Measurements from ENCODE around the gene TMEM178B. TPM values are rescaled to one million over a fixed set of nuclear protein-coding genes. Genes with fewer than 3 reads are reported as not detected.

TMEM178B gene
- total RNA-seq, 1 experiment from 2014 or later = 0.11 TPM

DNA sequence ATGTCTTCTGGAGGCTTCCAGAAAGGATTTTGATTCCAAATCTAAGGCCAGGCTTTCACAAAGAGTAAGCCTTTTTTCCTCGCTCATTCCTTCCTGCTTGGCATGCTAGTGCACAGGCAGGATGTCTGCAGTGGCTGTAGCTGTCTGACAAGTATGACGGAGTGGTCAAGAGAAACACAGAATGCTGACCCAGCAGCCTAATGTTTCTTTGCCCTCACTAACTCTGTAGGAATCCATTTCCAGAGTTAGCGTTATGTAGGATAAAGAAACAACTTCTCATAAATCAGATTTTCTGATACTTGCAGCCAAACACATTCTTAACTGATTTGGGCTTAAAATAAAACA is 286.5 kb downstream of the TMEM178B start:
- no peaks in the 10 kb centered on the region for H3K27me3 ChIP-seq (replicated peaks; ENCODE audit: control insufficient read depth, insufficient read depth, low read length)
- no peak overlapping the region for H3K4me3 ChIP-seq (ENCODE audit: low read depth, low read length)
- no peaks in the 10 kb centered on the region for H3K36me3 ChIP-seq (ENCODE audit: control insufficient read depth, insufficient read depth, low read length)
- Mint-ChIP-seq H3K4me1 (ENCODE audit: low read depth, unreplicated experiment) (peaks cover 13% of the 10 kb centered on the region), H3K36me3 (ENCODE audit: insufficient read depth, unreplicated experiment) (no peaks in the 10 kb centered on the region), H3K4me3 (ENCODE audit: unreplicated experiment) (no peak overlapping the region), H3K27me3 (ENCODE audit: insufficient read depth, unreplicated experiment) (peaks cover 3% of the 10 kb centered on the region), H3K27ac (ENCODE audit: unreplicated experiment) (no peak overlapping the region), H3K9me3 (ENCODE audit: unreplicated experiment) (no peaks in the 10 kb centered on the region)
- intact Hi-C loops (cut with micrococcal nuclease; ENCODE audit: unreplicated experiment) = no loop called here
- DNase-seq = no peak
- H3K9me3 ChIP-seq = peaks cover 3% of the 10 kb centered on the region; the same call in 1 of the 2 replicates
- TF ChIP-seq, protein P1, sequence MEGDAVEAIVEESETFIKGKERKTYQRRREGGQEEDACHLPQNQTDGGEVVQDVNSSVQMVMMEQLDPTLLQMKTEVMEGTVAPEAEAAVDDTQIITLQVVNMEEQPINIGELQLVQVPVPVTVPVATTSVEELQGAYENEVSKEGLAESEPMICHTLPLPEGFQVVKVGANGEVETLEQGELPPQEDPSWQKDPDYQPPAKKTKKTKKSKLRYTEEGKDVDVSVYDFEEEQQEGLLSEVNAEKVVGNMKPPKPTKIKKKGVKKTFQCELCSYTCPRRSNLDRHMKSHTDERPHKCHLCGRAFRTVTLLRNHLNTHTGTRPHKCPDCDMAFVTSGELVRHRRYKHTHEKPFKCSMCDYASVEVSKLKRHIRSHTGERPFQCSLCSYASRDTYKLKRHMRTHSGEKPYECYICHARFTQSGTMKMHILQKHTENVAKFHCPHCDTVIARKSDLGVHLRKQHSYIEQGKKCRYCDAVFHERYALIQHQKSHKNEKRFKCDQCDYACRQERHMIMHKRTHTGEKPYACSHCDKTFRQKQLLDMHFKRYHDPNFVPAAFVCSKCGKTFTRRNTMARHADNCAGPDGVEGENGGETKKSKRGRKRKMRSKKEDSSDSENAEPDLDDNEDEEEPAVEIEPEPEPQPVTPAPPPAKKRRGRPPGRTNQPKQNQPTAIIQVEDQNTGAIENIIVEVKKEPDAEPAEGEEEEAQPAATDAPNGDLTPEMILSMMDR (IDR thresholded peaks at IDR 0.05; ENCODE audit: insufficient read depth in 1 of 2, low read depth in 1 of 2, low read length in 1 of 2, severe bottlenecking in 1 of 2, unreplicated experiment in 1 of 2) = no peak
- BruUV-seq (replicated peaks) = no TSS peak
- ChIA-PET CTCF (no interaction called here), POLR2A (no interaction called here)
- H3K4me1 ChIP-seq = peaks cover 14% of the 10 kb centered on the region; the same call in 1 of the 2 replicates

DNA sequence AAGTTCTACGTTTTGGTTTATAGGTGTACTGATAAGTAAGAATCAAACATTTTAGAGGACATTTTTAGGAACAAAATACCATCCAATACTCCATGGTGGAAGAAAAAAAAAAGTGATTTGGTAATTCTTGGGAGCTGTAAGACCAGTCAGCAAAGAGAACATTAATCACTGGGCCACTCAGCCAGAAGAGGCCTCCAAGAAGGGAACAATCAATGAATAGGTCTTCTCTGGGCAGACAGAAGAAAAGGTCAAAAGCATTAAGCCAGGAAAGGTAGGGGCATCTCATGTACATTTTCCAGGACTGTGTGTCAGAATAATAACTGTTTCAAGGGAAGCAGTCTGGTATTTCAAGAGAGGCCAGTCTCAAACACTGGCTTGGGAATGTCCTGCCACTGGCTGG is 286.9 kb downstream of the TMEM178B start:
- no peaks in the 10 kb centered on the region for H3K36me3 Mint-ChIP-seq (ENCODE audit: insufficient read depth, unreplicated experiment)
- TF ChIP-seq, protein P1 (IDR thresholded peaks at IDR 0.05; ENCODE audit: insufficient read depth in 1 of 2, low read depth in 1 of 2, low read length in 1 of 2, severe bottlenecking in 1 of 2, unreplicated experiment in 1 of 2) = no peak
- CTCF ChIA-PET = no interaction called here
- H3K27ac Mint-ChIP-seq (ENCODE audit: unreplicated experiment) = no peak overlapping the region
- Histone ChIP-seq H3K9me3 (peaks cover 3% of the 10 kb centered on the region; the same call in 1 of the 2 replicates), H3K27me3 (replicated peaks; ENCODE audit: control insufficient read depth, insufficient read depth, low read length) (no peaks in the 10 kb centered on the region), H3K36me3 (ENCODE audit: control insufficient read depth, insufficient read depth, low read length) (no peaks in the 10 kb centered on the region), H3K4me3 (ENCODE audit: low read depth, low read length) (no peak overlapping the region), H3K4me1 (peaks cover 18% of the 10 kb centered on the region)
- peaks cover 3% of the 10 kb centered on the region for H3K27me3 Mint-ChIP-seq (ENCODE audit: insufficient read depth, unreplicated experiment)
- H3K9me3 Mint-ChIP-seq (ENCODE audit: unreplicated experiment) = no peaks in the 10 kb centered on the region
- intact Hi-C loops (cut with micrococcal nuclease; ENCODE audit: unreplicated experiment) = no loop called here
- no peak for DNase-seq
- no peak overlapping the region for H3K4me3 Mint-ChIP-seq (ENCODE audit: unreplicated experiment)
- H3K4me1 Mint-ChIP-seq (ENCODE audit: low read depth, unreplicated experiment) = peaks cover 17% of the 10 kb centered on the region
- POLR2A ChIA-PET = no interaction called here
- no TSS peak for BruUV-seq (replicated peaks)

DNA sequence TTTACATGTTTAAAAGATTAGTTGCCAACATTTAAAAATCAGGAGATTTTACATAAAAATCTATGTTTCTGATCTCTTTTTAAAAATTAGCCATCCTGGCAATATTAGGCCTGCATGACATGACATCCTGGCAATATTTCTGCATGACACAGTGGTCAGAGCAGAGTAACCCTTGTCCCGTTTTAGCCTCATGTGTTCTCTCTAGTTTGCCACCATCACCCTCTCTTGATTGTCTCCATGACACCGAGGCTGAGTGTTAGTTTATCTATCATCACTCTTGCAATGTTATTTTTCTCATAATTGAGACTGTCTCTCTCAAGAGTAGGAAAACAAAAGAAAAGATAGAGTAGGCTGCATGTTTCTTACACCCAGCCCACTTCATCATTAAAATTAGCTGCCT is 287.6 kb downstream of the TMEM178B start:
- Mint-ChIP-seq H3K4me1 (ENCODE audit: low read depth, unreplicated experiment) (peaks cover 23% of the 10 kb centered on the region), H3K4me3 (ENCODE audit: unreplicated experiment) (no peak overlapping the region), H3K27ac (ENCODE audit: unreplicated experiment) (no peak overlapping the region), H3K27me3 (ENCODE audit: insufficient read depth, unreplicated experiment) (peaks cover 3% of the 10 kb centered on the region), H3K9me3 (ENCODE audit: unreplicated experiment) (no peaks in the 10 kb centered on the region), H3K36me3 (ENCODE audit: insufficient read depth, unreplicated experiment) (no peaks in the 10 kb centered on the region)
- Histone ChIP-seq H3K36me3 (ENCODE audit: control insufficient read depth, insufficient read depth, low read length) (no peaks in the 10 kb centered on the region), H3K27me3 (replicated peaks; ENCODE audit: control insufficient read depth, insufficient read depth, low read length) (no peaks in the 10 kb centered on the region), H3K9me3 (peaks cover 3% of the 10 kb centered on the region; the same call in 1 of the 2 replicates), H3K4me1 (peaks cover 24% of the 10 kb centered on the region), H3K4me3 (ENCODE audit: low read depth, low read length) (no peak overlapping the region)
- POLR2A ChIA-PET = no interaction called here
- TF ChIP-seq, protein P1 (IDR thresholded peaks at IDR 0.05; ENCODE audit: insufficient read depth in 1 of 2, low read depth in 1 of 2, low read length in 1 of 2, severe bottlenecking in 1 of 2, unreplicated experiment in 1 of 2) = no peak
- DNase-seq = no peak
- intact Hi-C loops (cut with micrococcal nuclease; ENCODE audit: unreplicated experiment) = no loop called here
- BruUV-seq (replicated peaks) = no TSS peak
- CTCF ChIA-PET = no interaction called here

Data from Caco-2 (cell line).